MM.1S (cell line): ENCODE measurements around the gene SORCS2.

Source experiments
- CTCF ChIP-seq: fragments of 300-600 bp; sonication (generic); IDR thresholded peaks from 2 replicates; pipeline ENCODE4 v1.5.1; 2016; ENCODE audit warnings: antibody characterized with exemption, low read length, mixed read lengths
- EZH2 ChIP-seq: fragments of 300-600 bp; sonication (generic); optimal IDR thresholded peaks from 2 replicates; pipeline ENCODE3; 2017; ENCODE audit warnings: low read depth, mild to moderate bottlenecking, antibody characterized with exemption, low read length, mixed read lengths
- EZH2phosphoT487 ChIP-seq: fragments of 300-600 bp; sonication (generic); IDR thresholded peaks from 2 replicates; pipeline ENCODE4 v1.6.1; 2018; ENCODE audit warnings: antibody characterized with exemption, low read length

- TF ChIP-seq CTCF (no peak), EZH2 (no peak), EZH2phosphoT487 (no peak)
Observed at GRCh38 chr4:7708981-7709380, 516.6 kb downstream of the SORCS2 start.
